Neuronal stem cell (in vitro differentiated cells): ENCODE data around the gene MTHFD1.
A peak's percentile ranks its signal among the peaks of the same experiment; 100 is the strongest.

Experiments used
- DNase-seq: peaks from one replicate; pipeline ENCODE4 v3.0.0-alpha.2; 2013; ENCODE audit warnings: low spot score
- H2AFZ ChIP-seq: one replicate; pipeline ENCODE4 v1.6.1; 2013; ENCODE audit warnings: mild to moderate bottlenecking, low read length, inconsistent platforms
- H2AK5ac ChIP-seq: 2 replicates; pipeline ENCODE4 v1.6.1; 2013; ENCODE audit warnings: low read depth, mild to moderate bottlenecking, inconsistent platforms, low read length, moderate library complexity, mixed read lengths
- H2BK120ac ChIP-seq: 2 replicates; pipeline ENCODE4 v1.6.1; 2013; ENCODE audit warnings: low read depth, mild to moderate bottlenecking, inconsistent platforms, low read length, moderate library complexity, mixed read lengths
- H2BK12ac ChIP-seq: one replicate; pipeline ENCODE4 v1.6.1; 2013; ENCODE audit warnings: low read length, inconsistent platforms
- H2BK15ac ChIP-seq: 2 replicates; pipeline ENCODE4 v1.6.1; 2013; ENCODE audit warnings: mild to moderate bottlenecking, low read length, inconsistent platforms, mixed read lengths
- H2BK5ac ChIP-seq: one replicate; pipeline ENCODE4 v1.6.1; 2013; ENCODE audit warnings: inconsistent platforms, mild to moderate bottlenecking, low read length, moderate library complexity
- H3K14ac ChIP-seq: one replicate; pipeline ENCODE4 v1.6.1; 2013; ENCODE audit warnings: low read length, inconsistent platforms
- H3K18ac ChIP-seq: 2 replicates; pipeline ENCODE4 v1.6.1; 2013; ENCODE audit warnings: low read length, inconsistent platforms
- H3K23ac ChIP-seq: 2 replicates; pipeline ENCODE4 v1.6.1; 2013; ENCODE audit warnings: low read depth, mild to moderate bottlenecking, mixed read lengths, low read length, inconsistent platforms; ENCODE audit not compliant: poor library complexity
- H3K27ac ChIP-seq: replicated peaks from 3 replicates; pipeline ENCODE4 v1.5.1; 2013; ENCODE audit warnings: low read length, inconsistent platforms
- H3K27me3 ChIP-seq, 3 experiments: 2 replicates each; pipeline ENCODE4 v1.6.1; 2013; ENCODE audit warnings: low read length in 3 of 3, mild to moderate bottlenecking in 2 of 3, inconsistent platforms in 1 of 3, low read depth in 1 of 3, mixed read lengths in 1 of 3, moderate library complexity in 1 of 3; ENCODE audit not compliant: control insufficient read depth in 3 of 3, insufficient read depth in 3 of 3
- H3K36me3 ChIP-seq, 2 donors: replicated peaks in 1 of 2; 2 replicates each; pipeline ENCODE4 v1.6.1; 2013; ENCODE audit warnings: low read length in 2 of 2; ENCODE audit not compliant: control insufficient read depth in 2 of 2, insufficient read depth in 2 of 2
- H3K4ac ChIP-seq: 2 replicates; pipeline ENCODE4 v1.6.1; 2013; ENCODE audit warnings: inconsistent platforms, mild to moderate bottlenecking, low read length, moderate library complexity
- H3K4me1 ChIP-seq, 2 donors: 1 replicate in 1 of 2; 2 replicates in 1 of 2; pipeline ENCODE4 v1.6.1; 2013; ENCODE audit warnings: low read length in 2 of 2, low read depth in 1 of 2; ENCODE audit not compliant: control insufficient read depth in 2 of 2, insufficient read depth in 1 of 2
- H3K4me2 ChIP-seq: one replicate; pipeline ENCODE4 v1.6.1; 2013; ENCODE audit warnings: mild to moderate bottlenecking, low read length, inconsistent platforms; ENCODE audit not compliant: insufficient read depth, poor library complexity, severe bottlenecking
- H3K4me3 ChIP-seq, 2 donors: 2 replicates each; pipeline ENCODE4 v1.5.1; 2013; ENCODE audit warnings: low read length in 2 of 2, mild to moderate bottlenecking in 2 of 2, inconsistent platforms in 1 of 2, moderate library complexity in 1 of 2
- H3K79me1 ChIP-seq: one replicate; pipeline ENCODE4 v1.6.1; 2013; ENCODE audit warnings: low read depth, mild to moderate bottlenecking, inconsistent platforms, low read length, moderate library complexity
- H3K9ac ChIP-seq: one replicate; pipeline ENCODE4 v1.6.1; 2013; ENCODE audit warnings: mild to moderate bottlenecking, low read depth, low read length, inconsistent platforms; ENCODE audit not compliant: poor library complexity
- H3K9me3 ChIP-seq, 2 donors: replicated peaks in 1 of 2; 2 replicates each; pipeline versions ENCODE3 to v1.6.1; 2013; ENCODE audit warnings: low read length in 2 of 2, mild to moderate bottlenecking in 2 of 2, inconsistent platforms in 1 of 2, low read depth in 1 of 2, mixed read lengths in 1 of 2, moderate library complexity in 1 of 2; ENCODE audit not compliant: control insufficient read depth in 2 of 2, insufficient read depth in 1 of 2
- H4K8ac ChIP-seq: one replicate; pipeline ENCODE4 v1.6.1; 2013; ENCODE audit warnings: low read depth, mild to moderate bottlenecking, inconsistent platforms, low read length, moderate library complexity
- H4K91ac ChIP-seq: one replicate; pipeline ENCODE4 v1.6.1; 2013; ENCODE audit warnings: low read length, low read depth, mild to moderate bottlenecking, inconsistent platforms; ENCODE audit not compliant: poor library complexity
- WGBS, 2 donors: extraction: QIAGEN DNeasy Blood & Tissue Kit; methylation state at CpG; one replicate each; pipeline ENCODE4 v1.1.7; 2013; ENCODE audit warnings: missing lambda C conversion rate in 2 of 2, mixed read lengths in 1 of 2; ENCODE audit not compliant: insufficient read length in 2 of 2, insufficient replicate concordance in 1 of 2; ENCODE audit errors: extremely low coverage in 2 of 2; 5-methylcytosine and 5-hydroxymethylcytosine counted together

Gene MTHFD1

GRCh38 chr14:64465191-64465822 lies 77.2 kb downstream of the MTHFD1 start, which contains the start of gene AKAP5:
Gene AKAP5, plus strand, starts transcription at chr14:64465499. Its CDS starts 2,896 bp downstream, at chr14:64468395.
- peak within 1 kb of the TSS; percentile 72 for H3K18ac ChIP-seq
- H3K4ac ChIP-seq, result no peak within 1 kb of the TSS
- H2BK5ac ChIP-seq, result no peak within 1 kb of the TSS
- H4K8ac ChIP-seq, result no peak within 1 kb of the TSS
- no peak within 1 kb of the TSS for H2BK120ac ChIP-seq
- H3K14ac ChIP-seq, result no peak within 1 kb of the TSS
- peak within 1 kb of the TSS; percentile 84 for H3K4me2 ChIP-seq
- peak within 1 kb of the TSS; percentile 63 to 83 for H3K4me3 ChIP-seq
- peak within 1 kb of the TSS; percentile 66 for H3K23ac ChIP-seq
- H3K4me1 ChIP-seq, result peaks cover 2 to 3% of the 10 kb centered on the region in 2 donors
- no peak within 1 kb of the TSS for H2AK5ac ChIP-seq
- peak within 1 kb of the TSS; percentile 19 for H3K27ac ChIP-seq
- peaks cover 0 to 23% of the 10 kb centered on the region in 2 donors for H3K36me3 ChIP-seq
- no peak within 1 kb of the TSS for H4K91ac ChIP-seq
- no peaks in the 10 kb centered on the region for H3K9me3 ChIP-seq
- DNase-seq, result peak; percentile 80
- peak within 1 kb of the TSS; percentile 96 for H2AFZ ChIP-seq
- H3K27me3 ChIP-seq, result no peaks in the 10 kb centered on the region
- H2BK12ac ChIP-seq, result no peak within 1 kb of the TSS
- WGBS, 2 donors, result no CpG with 5 or more reads among the region's 74 CpGs
- H2BK15ac ChIP-seq, result no peak within 1 kb of the TSS
- H3K9ac ChIP-seq, result peak within 1 kb of the TSS; percentile 85
- no peaks in the 10 kb centered on the region for H3K79me1 ChIP-seq

DNA sequence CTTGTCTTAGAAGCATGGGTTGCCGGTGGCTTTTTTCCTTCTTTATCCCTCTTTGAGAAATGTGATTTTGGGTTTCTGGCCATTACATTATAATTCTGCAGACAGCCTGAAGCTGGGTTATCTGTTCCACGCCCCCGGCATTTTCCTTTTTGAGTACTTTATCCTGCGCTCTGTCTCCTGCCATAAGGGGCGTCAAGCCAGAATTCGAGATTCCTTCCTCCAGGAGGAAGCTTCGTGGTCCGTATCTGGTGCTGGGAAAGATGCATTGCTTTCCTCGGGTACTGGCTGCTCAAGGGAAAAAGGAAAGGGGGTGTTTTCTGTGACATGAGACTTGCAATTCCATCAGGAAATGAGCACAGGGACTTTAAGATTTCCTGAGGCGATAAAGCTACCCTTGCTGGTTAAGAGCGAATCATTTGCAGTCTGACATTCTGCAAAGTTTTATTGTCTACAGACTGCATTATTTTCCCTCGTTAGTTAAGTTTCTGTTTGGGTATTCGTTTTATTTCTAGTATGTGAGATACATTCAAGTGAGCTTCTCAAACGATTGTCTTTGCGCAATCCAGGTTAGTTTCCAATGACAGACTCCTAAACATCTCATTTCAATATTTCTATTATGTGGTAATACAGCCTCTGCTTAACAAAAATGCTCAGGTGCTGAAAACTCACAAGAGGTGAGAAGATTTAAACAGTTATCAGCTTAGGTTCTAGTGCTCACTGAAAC lies 77.8 kb downstream of the MTHFD1 start:
- Histone ChIP-seq H2BK15ac (no peak overlapping the region), H3K79me1 (no peaks in the 10 kb centered on the region), H3K14ac (no peak overlapping the region), H3K4me3 (peak overlapping the region; percentile 63 to 83), H3K27me3 (no peaks in the 10 kb centered on the region), H4K8ac (no peak overlapping the region), H2BK120ac (no peak overlapping the region), H3K4me1 (peaks cover 2 to 3% of the 10 kb centered on the region in 2 donors), H2AFZ (peak overlapping the region; percentile 96), H3K4ac (no peak overlapping the region), H3K27ac (peak overlapping the region; percentile 19), H2BK12ac (no peak overlapping the region), H3K36me3 (peaks cover 0 to 23% of the 10 kb centered on the region in 2 donors), H2BK5ac (no peak overlapping the region), H4K91ac (no peak overlapping the region), H3K9me3 (no peaks in the 10 kb centered on the region), H3K9ac (peak overlapping the region; percentile 85), H3K18ac (peak overlapping the region; percentile 71), H3K23ac (peak overlapping the region; percentile 66), H3K4me2 (peak overlapping the region; percentile 84), H2AK5ac (no peak overlapping the region)
- WGBS, 2 donors, result no CpG with 5 or more reads among the region's 15 CpGs
- DNase-seq, result peak; percentile 56

DNA sequence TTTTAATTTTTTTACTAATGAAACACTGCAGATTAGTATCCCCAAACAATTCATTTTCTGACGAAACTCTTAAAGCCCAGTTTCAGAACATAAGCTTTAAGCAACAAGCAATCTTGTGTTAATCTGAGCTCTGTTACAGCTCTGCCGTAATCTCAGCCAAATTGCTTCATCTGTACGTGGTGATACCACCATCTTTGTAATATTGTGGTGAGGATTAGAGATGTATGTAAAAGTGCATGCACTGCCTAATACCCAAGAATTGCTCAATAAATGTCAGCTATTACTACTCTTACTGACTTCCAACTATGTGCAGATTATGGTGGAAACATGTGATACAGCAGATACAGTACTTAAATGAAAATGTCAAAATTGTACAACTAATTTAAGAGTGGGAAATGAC lies 78.9 kb downstream of the MTHFD1 start:
- no CpG with 5 or more reads among the region's 3 CpGs for WGBS, 2 donors
- no peak for DNase-seq
- no peak overlapping the region for H4K91ac ChIP-seq

GRCh38 chr14:64467566-64467965 lies 79.4 kb downstream of the MTHFD1 start:
- no peaks in the 10 kb centered on the region for H3K9me3 ChIP-seq
- H3K79me1 ChIP-seq, result no peaks in the 10 kb centered on the region
- no peak overlapping the region for H4K91ac ChIP-seq
- H2BK5ac ChIP-seq, result no peak overlapping the region
- H3K4me2 ChIP-seq, result no peak overlapping the region
- no peak for DNase-seq
- no peak overlapping the region for H2BK12ac ChIP-seq
- no peak overlapping the region for H2BK15ac ChIP-seq
- no peaks in the 10 kb centered on the region for H3K27me3 ChIP-seq
- H2AK5ac ChIP-seq, result no peak overlapping the region
- H3K36me3 ChIP-seq, result peaks cover 0 to 7% of the 10 kb centered on the region in 2 donors
- no peak overlapping the region for H3K23ac ChIP-seq
- no peak overlapping the region for H3K4me3 ChIP-seq
- no peak overlapping the region for H2BK120ac ChIP-seq
- H2AFZ ChIP-seq, result no peak overlapping the region
- no peak overlapping the region for H3K27ac ChIP-seq
- no peak overlapping the region for H3K4ac ChIP-seq
- no peak overlapping the region for H3K9ac ChIP-seq
- no peak overlapping the region for H4K8ac ChIP-seq
- H3K4me1 ChIP-seq, result peaks cover 2 to 3% of the 10 kb centered on the region in 2 donors
- no peak overlapping the region for H3K14ac ChIP-seq
- no peak overlapping the region for H3K18ac ChIP-seq

More for the DNA sequence above, 78.9 kb downstream of the MTHFD1 start:
- Histone ChIP-seq H3K79me1 (no peaks in the 10 kb centered on the region), H3K23ac (no peak overlapping the region), H3K9me3 (no peaks in the 10 kb centered on the region), H4K8ac (no peak overlapping the region), H2BK5ac (no peak overlapping the region), H3K18ac (no peak overlapping the region), H3K4me1 (peaks cover 2 to 3% of the 10 kb centered on the region in 2 donors), H2BK15ac (no peak overlapping the region), H2BK120ac (no peak overlapping the region), H3K4ac (no peak overlapping the region), H3K27me3 (no peaks in the 10 kb centered on the region), H3K4me3 (no peak overlapping the region), H2AK5ac (no peak overlapping the region), H3K9ac (no peak overlapping the region), H3K27ac (no peak overlapping the region), H3K4me2 (no peak overlapping the region), H3K36me3 (peaks cover 0 to 12% of the 10 kb centered on the region in 2 donors), H3K14ac (no peak overlapping the region), H2BK12ac (no peak overlapping the region), H2AFZ (no peak overlapping the region)
